Fibroblast of skin of right biceps (primary cell): Measurements from ENCODE around the gene ATP6V1G2.
A peak's percentile ranks its signal among the peaks of the same experiment; 100 is the strongest.

Source experiments
- DNase-seq: peaks from one replicate; pipeline ENCODE4 v3.0.0-alpha.2; 2013

Gene ATP6V1G2

GRCh38 chr6:31575335-31575901 is 29.0 kb upstream of the ATP6V1G2 start, which contains the start of gene TNF:
Gene TNF, plus strand, starts transcription at chr6:31575565. Its CDS starts 177 bp downstream, at chr6:31575742.
- DNase-seq, result no peak

- DNase-seq, result no peak
Measured at GRCh38 chr6:31574106-31575061, 28.0 kb upstream of the ATP6V1G2 start.

- no peak for DNase-seq
Measured at GRCh38 chr6:31573239-31574105, 27.1 kb upstream of the ATP6V1G2 start.

GRCh38 chr6:31572041-31572911 is 25.9 kb upstream of the ATP6V1G2 start, which contains the start of gene LTA:
Gene LTA, plus strand, starts transcription at chr6:31572289. Its CDS starts 454 bp downstream, at chr6:31572743.
- DNase-seq, result no peak

- no peak for DNase-seq
Measured at GRCh38 chr6:31569861-31570536, 23.6 kb upstream of the ATP6V1G2 start.

GRCh38 chr6:31568537-31568961 is 22.1 kb upstream of the ATP6V1G2 start:
- DNase-seq, result no peak

GRCh38 chr6:31567531-31568370 is 21.3 kb upstream of the ATP6V1G2 start:
- DNase-seq, result no peak

- no peak for DNase-seq
Measured at GRCh38 chr6:31560697-31561058, 14.3 kb upstream of the ATP6V1G2 start.

- DNase-seq, result peak; percentile 45
Measured at GRCh38 chr6:31559958-31560696, 13.7 kb upstream of the ATP6V1G2 start.

- no peak for DNase-seq
Measured at GRCh38 chr6:31559606-31559957, 13.2 kb upstream of the ATP6V1G2 start.

- peak; percentile 66 for DNase-seq
Measured at GRCh38 chr6:31558631-31559500, 12.5 kb upstream of the ATP6V1G2 start.

- DNase-seq, result no peak
Measured at GRCh38 chr6:31558318-31558625, 11.9 kb upstream of the ATP6V1G2 start.

GRCh38 chr6:31557443-31558317 is 11.3 kb upstream of the ATP6V1G2 start:
- no peak for DNase-seq

GRCh38 chr6:31556307-31556706 is 9.9 kb upstream of the ATP6V1G2 start:
- no peak for DNase-seq

GRCh38 chr6:31551371-31551770 is 5.0 kb upstream of the ATP6V1G2 start:
- DNase-seq, result peak; percentile 42

- no peak for DNase-seq
Measured at GRCh38 chr6:31548544-31548873, 2.1 kb upstream of the ATP6V1G2 start.

- no peak for DNase-seq
Measured at GRCh38 chr6:31547727-31548543, 1.5 kb upstream of the ATP6V1G2 start.
